Measurements from ENCODE around the gene ERF. TPM values are rescaled to one million over a fixed set of nuclear protein-coding genes. Genes with fewer than 3 reads are reported as not detected.
A peak's percentile ranks its signal among the peaks of the same experiment; 100 is the strongest.

Gene ERF
- total RNA-seq, 1 experiment from 2014 or later = 35.1 TPM

GRCh38 chr19:42290523-42291434 is 35.9 kb upstream of the ERF start:
- H3K9me3 ChIP-seq (replicated peaks) = no peaks in the 10 kb centered on the region
- H3K36me3 ChIP-seq = peaks cover 51% of the 10 kb centered on the region
- H3K4me1 ChIP-seq = peaks cover 2% of the 10 kb centered on the region; the same call in 1 of the 2 replicates
- H3K27me3 ChIP-seq = no peaks in the 10 kb centered on the region
- DNase-seq = peak; percentile 51 to 52
- H3K27ac ChIP-seq = no peak overlapping the region
- H3K4me3 ChIP-seq = no peak overlapping the region

DNA sequence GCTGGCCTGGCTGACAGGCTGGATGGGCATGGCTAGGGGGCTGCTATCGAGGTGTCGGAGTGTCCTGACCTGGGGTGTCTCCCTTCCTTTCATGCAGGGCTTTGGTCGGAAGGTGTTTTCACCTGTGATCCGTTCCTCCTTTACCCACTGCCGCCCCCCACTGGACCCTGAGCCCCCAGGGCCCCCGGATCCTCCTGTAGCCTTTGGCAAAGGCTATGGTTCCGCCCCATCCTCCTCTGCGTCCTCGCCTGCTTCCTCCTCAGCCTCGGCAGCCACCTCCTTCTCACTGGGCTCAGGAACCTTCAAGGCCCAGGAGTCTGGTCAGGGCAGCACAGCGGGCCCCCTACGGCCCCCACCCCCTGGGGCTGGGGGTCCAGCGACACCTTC is 35.2 kb upstream of the ERF start:
- no peaks in the 10 kb centered on the region for H3K27me3 ChIP-seq
- H3K4me3 ChIP-seq = no peak overlapping the region
- no peak for DNase-seq
- H3K27ac ChIP-seq = no peak overlapping the region
- no peaks in the 10 kb centered on the region for H3K9me3 ChIP-seq (replicated peaks)
- peaks cover 51% of the 10 kb centered on the region for H3K36me3 ChIP-seq
- H3K4me1 ChIP-seq = peaks cover 8% of the 10 kb centered on the region; the same call in 1 of the 2 replicates

GRCh38 chr19:42289556-42290041 is 34.7 kb upstream of the ERF start:
- no peak for DNase-seq
- peaks cover 51% of the 10 kb centered on the region for H3K36me3 ChIP-seq
- peaks cover 9% of the 10 kb centered on the region; the same call in 1 of the 2 replicates for H3K4me1 ChIP-seq
- no peak overlapping the region for H3K27ac ChIP-seq
- H3K27me3 ChIP-seq = no peaks in the 10 kb centered on the region
- H3K4me3 ChIP-seq = no peak overlapping the region
- no peaks in the 10 kb centered on the region for H3K9me3 ChIP-seq (replicated peaks)

DNA sequence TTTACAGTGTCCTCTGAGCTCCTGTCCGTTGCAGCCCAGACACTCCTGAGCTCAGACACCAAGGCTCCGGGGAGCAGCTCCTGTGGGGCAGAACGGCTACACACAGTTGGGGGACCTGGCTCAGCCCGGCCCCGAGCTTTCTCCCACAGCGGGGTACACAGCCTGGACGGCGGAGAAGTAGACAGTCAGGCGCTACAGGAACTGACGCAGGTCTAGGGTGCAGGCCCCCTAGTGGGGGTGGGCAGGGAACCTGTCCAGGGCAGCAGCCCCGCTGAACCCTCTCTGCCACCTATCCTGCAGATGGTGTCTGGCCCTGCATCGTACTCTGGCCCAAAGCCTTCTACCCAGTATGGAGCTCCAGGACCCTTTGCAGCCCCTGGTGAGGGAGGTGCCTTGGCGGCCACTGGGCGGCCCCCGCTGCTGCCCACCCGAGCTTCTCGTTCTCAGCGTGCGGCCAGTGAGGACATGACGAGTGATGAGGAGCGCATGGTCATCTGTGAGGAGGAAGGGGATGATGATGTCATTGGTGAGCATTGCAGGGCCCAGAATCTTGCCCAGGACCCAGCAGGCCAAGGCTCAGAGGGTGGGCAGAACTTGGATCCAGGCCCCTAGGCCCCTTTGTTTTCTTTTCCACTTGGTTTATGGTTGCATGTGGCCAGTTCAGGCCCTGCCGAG is 34.1 kb upstream of the ERF start:
- Histone ChIP-seq H3K27me3 (no peaks in the 10 kb centered on the region), H3K9me3 (replicated peaks) (no peaks in the 10 kb centered on the region), H3K36me3 (peaks cover 46% of the 10 kb centered on the region), H3K4me1 (peaks cover 9% of the 10 kb centered on the region; the same call in 1 of the 2 replicates), H3K27ac (no peak overlapping the region), H3K4me3 (no peak overlapping the region)
- DNase-seq = no peak

DNA sequence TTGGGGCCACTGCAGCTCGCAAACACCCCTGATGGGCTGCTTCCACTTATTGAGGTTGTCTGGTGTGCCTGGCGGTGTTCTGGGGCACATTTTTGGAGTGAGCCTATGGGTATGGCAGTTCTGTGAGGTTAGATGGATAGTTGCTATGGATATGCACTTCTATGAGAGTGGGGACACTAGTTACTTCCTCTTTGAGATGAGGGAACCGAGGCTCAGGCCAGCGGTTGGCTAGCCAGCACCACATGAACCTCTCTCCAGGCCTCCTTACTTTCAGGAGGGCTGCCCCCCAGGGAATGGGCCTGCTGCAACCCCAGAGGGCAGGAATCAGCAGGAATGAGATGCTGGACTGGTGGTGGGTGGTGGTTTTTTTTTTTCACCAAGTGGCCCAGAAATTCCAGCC is 33.5 kb upstream of the ERF start:
- Histone ChIP-seq H3K4me1 (peaks cover 9% of the 10 kb centered on the region; the same call in 1 of the 2 replicates), H3K9me3 (replicated peaks) (no peaks in the 10 kb centered on the region), H3K27me3 (no peaks in the 10 kb centered on the region), H3K4me3 (no peak overlapping the region), H3K27ac (no peak overlapping the region), H3K36me3 (peaks cover 43% of the 10 kb centered on the region)
- no peak for DNase-seq

DNA sequence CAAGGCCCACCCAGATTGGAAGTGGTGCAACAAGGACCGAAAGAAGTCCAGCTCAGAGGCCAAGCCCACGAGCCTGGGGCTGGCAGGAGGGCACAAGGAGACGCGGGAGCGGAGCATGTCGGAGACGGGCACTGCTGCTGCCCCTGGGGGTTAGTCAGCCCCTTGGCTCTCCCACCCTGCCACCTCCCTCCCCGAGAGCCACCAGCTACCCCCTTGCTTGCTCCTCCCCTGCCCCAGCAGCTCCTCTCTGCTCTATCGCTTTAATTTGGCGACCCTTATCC is 32.8 kb upstream of the ERF start:
- Histone ChIP-seq H3K27ac (no peak overlapping the region), H3K4me1 (peaks cover 14% of the 10 kb centered on the region), H3K4me3 (no peak overlapping the region), H3K27me3 (no peaks in the 10 kb centered on the region), H3K9me3 (replicated peaks) (no peaks in the 10 kb centered on the region), H3K36me3 (peaks cover 38% of the 10 kb centered on the region)
- DNase-seq = no peak

GRCh38 chr19:42287017-42287826 is 32.3 kb upstream of the ERF start:
- Histone ChIP-seq H3K4me1 (peaks cover 18% of the 10 kb centered on the region), H3K27ac (no peak overlapping the region), H3K27me3 (no peaks in the 10 kb centered on the region), H3K4me3 (no peak overlapping the region), H3K9me3 (replicated peaks) (no peaks in the 10 kb centered on the region), H3K36me3 (peaks cover 36% of the 10 kb centered on the region)
- no peak for DNase-seq

DNA sequence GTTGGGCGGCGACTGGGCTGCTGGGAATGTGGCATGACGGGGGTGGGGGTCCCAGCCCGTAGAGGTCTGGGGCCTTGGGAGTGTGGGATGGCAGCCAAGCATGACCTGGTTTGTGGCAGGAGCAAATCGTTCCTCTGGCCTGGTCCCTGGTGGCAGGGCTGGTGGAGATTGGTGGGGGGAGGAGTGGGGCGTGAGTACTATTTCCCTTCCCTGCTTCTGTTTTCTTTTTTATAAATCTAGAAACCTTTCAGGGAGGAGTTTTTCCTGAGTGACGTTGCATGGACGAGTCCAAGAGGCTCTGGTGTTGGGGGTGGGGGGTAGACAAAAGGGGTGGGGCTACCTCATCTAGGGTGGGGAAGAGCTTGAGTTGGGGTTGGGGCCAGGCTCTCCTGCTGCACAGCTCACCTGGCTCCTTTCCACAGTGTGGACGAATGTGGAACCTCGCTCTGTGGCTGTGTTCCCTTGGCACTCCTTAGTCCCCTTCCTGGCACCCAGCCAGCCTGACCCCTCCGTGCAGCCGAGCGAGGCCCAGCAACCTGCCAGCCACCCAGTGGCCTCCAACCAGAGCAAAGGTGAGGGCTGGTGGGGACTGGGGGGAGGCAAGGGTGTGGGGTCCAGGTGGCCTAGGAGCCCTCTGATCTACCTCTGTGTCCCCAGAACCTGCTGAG is 31.6 kb upstream of the ERF start:
- H3K9me3 ChIP-seq (replicated peaks) = no peaks in the 10 kb centered on the region
- H3K4me3 ChIP-seq = no peak overlapping the region
- peaks cover 31% of the 10 kb centered on the region for H3K36me3 ChIP-seq
- H3K27ac ChIP-seq = no peak overlapping the region
- DNase-seq = no peak
- no peaks in the 10 kb centered on the region for H3K27me3 ChIP-seq
- peaks cover 25% of the 10 kb centered on the region for H3K4me1 ChIP-seq

DNA sequence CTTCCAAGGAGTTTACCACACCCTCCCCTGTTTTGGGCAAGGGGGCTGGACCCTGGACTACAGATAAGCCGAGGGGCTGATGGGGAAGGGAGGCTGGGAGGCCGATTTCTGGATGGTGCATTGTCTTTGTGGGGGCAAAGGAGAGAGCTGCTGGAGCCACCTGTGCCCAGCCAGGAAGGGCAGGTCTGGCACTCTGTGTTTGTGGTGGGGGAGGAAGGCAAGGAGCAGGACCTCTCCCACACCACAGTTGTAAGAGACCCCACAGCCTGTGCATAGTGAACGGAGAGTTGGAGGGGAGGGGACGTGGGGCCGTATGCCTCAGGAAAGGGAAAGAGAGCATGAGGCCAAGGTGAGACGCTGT is 31.0 kb upstream of the ERF start:
- Histone ChIP-seq H3K4me1 (peaks cover 29% of the 10 kb centered on the region), H3K4me3 (no peak overlapping the region), H3K27me3 (no peaks in the 10 kb centered on the region), H3K36me3 (peaks cover 26% of the 10 kb centered on the region), H3K9me3 (replicated peaks) (no peaks in the 10 kb centered on the region), H3K27ac (no peak overlapping the region)
- no peak for DNase-seq

- no peak for DNase-seq
- Histone ChIP-seq H3K27ac (no peak overlapping the region), H3K4me1 (peaks cover 29% of the 10 kb centered on the region), H3K4me3 (no peak overlapping the region; the same call in 1 of the 2 replicates), H3K27me3 (no peaks in the 10 kb centered on the region), H3K36me3 (peaks cover 21% of the 10 kb centered on the region), H3K9me3 (replicated peaks) (no peaks in the 10 kb centered on the region)
These were observed 30.6 kb upstream of the ERF start for GRCh38 chr19:42285541-42285941.

DNA sequence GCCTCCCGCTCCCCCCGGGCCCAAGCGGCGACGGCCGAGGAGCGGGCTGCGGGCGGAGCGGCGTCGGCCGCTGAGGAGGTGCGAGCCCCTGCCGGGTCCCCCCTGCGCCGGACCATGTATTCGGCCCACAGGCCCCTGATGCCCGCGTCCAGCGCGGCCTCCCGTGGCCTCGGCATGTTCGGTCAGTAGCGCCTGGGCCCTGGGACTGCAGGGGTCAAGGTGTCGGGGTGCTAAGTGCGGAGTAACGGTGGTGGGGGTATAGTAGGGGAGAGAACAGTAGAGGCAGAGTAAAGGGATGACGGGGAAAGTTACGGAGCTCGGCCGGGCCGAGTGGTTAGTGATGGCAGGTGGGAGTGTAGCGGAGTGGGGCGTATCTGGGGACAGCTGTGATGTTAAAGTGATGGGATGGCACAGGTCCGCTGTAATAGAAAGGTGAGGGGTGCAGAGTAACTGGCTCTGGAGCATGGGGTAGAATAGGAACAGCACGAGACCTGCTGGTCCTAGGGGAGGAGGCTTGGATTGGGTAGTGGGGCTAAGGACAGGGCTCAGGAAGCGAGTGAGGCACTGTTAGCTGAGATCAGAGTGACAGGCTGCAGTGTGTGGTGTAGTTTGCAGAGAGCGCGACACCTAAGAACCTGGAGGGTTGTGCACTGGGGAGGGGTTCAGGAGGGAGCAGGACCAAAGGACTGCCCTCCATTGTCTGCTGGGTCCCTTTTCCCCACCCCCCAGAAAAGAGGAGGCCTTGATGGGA is 29.8 kb upstream of the ERF start:
- DNase-seq = peak; percentile 21 to 39
- H3K27me3 ChIP-seq = no peaks in the 10 kb centered on the region
- peak overlapping the region; percentile 75 for H3K4me3 ChIP-seq
- no peak overlapping the region for H3K27ac ChIP-seq
- H3K9me3 ChIP-seq (replicated peaks) = no peaks in the 10 kb centered on the region
- H3K36me3 ChIP-seq = peaks cover 18% of the 10 kb centered on the region
- H3K4me1 ChIP-seq = peaks cover 29% of the 10 kb centered on the region

- Histone ChIP-seq H3K4me3 (peak overlapping the region; percentile 67), H3K9me3 (replicated peaks) (no peaks in the 10 kb centered on the region), H3K4me1 (peaks cover 34% of the 10 kb centered on the region), H3K36me3 (peaks cover 15% of the 10 kb centered on the region), H3K27me3 (no peaks in the 10 kb centered on the region), H3K27ac (no peak overlapping the region)
- DNase-seq = peak; percentile 80 to 85
These were observed 29.2 kb upstream of the ERF start for GRCh38 chr19:42284066-42284501.

DNA sequence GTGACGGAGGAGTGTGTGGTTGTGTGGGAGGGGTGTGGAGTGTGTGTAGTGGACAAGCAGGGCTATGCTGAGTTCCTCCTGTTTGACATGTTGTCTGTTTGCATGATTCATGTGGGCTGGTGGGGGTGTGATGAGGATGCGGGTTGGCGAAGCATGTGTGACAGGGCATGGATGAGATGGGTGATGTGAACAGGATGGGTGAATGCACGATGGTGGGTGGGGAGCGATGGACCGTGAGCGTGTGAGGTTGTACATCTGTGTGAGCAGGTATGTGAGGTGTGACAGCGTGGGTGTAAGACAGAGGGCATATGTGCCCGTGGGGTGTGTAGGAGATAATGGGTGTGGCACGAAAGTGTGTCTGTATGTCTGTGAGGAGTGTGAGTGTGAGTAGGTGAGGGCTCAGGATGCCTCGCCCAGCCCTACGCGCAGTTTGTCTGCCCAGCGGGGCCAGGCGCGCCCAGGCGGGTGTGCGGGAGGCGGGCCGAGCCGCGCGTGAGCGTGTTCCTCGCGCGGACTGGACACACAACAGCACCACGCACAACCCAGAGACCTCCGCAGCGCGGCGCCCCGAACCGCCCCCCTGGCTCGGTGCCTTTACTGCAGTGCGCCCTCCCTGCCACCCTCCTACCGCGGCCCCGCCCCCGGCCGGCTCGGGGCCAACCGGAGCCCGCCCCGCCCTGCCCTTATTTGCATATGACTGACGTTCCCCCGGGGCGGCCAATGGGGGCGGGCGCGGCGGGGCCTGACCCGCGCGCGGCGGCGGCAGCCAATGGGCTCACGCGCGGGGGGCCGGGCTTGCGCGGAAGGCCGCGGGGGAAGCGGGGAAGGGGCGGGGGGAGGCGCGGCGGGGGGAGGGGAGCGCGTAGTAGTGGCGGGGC is 28.5 kb upstream of the ERF start:
- H3K4me1 ChIP-seq = peaks cover 41% of the 10 kb centered on the region
- no peaks in the 10 kb centered on the region for H3K27me3 ChIP-seq
- no peak overlapping the region for H3K27ac ChIP-seq
- H3K4me3 ChIP-seq = peak overlapping the region; percentile 67
- H3K9me3 ChIP-seq (replicated peaks) = no peaks in the 10 kb centered on the region
- DNase-seq = peak; percentile 94 to 95
- peaks cover 13% of the 10 kb centered on the region for H3K36me3 ChIP-seq

All from SJCRH30 (cell line).